Kidney capillary endothelial cell (primary cell): ENCODE data around the gene PCYT2.

Source experiments
- DNase-seq: peaks from one replicate; pipeline ENCODE4 v3.0.0-alpha.2; 2018; ENCODE audit warnings: low spot score

The PCYT2 gene

DNA sequence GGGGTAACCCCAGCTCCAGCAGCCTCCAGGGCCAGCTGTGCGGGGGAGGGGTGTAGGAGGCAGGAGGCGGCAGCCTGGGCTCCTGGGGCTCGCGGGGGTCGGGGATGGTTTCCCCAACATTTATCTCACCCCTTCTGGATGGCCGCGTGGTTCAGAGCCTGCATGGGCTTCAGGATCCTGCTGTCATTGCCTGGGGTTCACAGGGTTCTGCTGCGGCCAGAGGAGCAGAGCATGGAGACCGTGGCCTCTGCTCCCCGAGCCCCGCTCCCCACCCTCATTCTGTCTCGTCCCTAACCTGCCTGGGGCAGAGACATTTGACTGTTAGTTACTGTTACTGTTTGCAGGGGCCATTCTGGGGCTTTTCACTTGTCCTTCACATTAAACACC lies 31.0 kb upstream of the PCYT2 start:
- no peak for DNase-seq

DNA sequence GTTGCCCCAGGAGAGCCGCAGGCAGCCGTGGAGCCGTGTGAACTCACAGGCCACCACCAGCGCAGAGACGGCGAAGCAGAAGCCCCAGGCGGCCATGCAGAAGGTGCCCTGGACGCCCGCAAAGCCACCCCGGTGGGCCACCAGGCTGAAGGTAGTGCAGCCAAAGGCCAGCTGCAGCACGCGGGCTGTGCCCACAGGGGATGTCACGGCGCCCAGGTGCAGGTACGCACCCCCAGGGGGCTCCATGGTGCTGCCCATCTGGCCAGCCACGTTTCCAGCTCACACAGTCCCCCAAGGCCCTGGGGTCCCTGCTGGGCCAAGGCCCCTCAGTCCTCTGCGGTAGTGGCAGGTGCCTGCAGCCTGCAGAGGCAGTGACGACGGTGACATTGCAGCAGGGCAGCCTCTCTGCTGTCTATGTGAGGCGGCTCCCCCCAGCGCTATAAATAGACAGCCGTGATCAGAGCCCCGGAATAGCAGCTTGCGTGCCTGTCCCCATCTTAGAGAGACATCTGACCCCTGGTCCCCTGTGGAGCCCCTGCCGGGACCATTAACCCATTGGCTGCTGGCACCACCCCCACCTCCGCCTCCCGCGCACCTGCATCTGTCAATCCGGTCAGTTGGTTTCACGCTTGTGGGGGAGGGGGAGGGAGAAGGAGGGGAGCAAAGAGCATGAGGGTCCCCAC lies 30.4 kb upstream of the PCYT2 start:
- DNase-seq, result no peak

DNA sequence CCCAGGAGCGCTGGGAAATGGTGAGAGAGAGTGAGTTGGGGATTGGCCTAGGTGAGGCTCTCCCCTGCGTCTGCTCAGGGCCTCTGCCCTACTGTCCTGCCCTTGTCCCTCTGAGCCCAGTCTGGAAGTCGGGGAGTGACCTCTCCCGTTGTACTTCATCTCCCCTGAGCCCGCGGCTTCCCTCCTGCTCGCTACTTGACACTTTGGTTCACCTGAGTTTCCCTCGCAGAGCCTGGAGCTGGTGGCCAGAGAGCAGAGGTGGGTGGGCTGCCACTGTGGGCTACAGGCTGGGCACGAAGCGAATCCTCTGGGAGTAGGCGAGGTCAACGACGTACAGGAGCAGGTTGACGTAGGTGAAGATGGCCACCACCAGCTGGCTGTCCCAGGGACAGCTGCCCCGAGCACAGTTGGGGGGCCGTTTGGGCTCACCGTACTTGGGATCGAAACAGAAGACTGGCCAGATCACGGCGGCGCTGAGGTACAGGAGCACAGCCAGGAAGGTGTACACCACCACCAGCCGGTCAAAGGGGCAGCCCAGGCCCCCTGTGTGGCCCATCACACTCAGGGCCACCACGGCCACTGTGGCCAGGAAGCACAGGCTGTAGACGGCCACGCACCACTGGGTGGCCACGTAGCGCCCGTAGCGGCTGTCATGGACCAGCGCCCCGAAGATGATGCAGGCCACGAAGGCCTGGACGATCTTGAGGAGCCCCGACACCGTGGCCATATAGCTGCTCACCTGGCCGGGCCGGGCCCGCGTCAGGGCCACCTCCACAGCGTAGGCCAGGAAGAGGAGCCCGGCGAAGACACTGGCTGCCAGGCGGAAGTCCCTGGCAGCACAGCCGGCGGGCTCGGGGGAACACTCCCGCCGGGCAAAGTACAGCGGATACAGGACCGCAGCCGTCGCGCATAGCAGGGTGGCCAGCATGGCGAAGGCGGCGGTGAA lies 29.6 kb upstream of the PCYT2 start:
- no peak for DNase-seq

DNA sequence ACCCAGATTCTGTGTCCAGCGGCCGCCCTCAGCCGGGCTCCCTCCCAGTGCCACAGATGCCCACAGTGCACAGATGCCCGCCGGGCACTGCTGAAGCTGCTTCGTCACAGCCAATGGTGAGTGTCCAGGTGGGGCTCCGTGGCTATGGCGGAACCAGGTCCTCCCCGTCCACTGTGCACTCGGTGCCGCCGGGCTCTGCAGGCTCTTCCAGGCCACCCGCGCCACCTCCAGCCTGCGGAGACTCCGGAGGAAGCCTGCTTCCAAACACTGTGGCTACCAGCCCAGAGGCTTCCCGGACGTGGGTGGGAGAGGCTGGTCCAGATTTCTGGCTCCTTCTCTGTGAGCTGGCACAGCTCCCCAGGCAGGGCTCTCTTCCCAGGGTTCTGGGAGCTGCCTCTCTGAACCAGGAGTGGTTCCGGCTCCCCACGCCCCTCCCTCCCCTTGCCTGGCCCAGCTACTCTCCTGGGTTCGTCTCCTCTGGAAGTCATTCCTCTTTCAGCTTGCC lies 28.7 kb upstream of the PCYT2 start:
- no peak for DNase-seq

DNA sequence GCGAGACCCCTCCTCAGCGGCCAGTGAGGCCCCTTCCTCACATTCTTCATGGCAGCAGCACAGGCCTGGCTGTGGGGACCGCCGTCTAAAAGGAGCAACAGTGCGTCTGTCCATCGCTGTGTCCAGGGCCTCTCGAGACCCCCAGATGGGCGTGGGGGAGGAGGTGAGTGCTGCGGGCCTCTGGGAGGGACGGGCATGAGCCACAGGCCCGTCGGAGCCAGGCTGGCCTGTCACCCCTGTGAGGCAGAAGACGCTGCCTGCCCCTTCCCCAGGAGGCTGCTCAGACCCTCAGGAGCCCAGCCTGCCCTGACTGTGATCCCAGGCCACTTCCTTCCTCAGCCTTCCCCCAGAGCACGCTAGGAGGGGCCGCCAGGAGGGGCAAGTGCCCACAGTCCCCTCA lies 28.0 kb upstream of the PCYT2 start:
- no peak for DNase-seq

DNA sequence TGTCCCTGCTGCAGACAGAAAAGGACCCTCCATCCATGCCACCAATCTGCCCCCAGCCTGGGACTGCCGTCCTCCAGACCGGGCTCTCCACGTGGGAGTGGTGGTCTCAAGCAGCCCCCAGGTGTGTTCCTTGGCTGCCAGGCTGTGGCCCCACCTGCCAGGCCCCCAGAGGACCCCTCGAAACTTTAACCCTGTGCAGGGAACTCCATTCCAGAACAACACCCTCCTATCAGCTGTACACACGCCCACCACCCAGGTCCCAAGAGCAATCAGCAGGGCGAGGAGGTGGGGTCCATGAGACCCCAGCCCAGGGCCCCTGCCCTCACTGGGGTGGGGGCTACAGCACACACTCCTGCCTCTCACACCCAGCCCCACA lies 24.5 kb upstream of the PCYT2 start:
- DNase-seq, result no peak

DNA sequence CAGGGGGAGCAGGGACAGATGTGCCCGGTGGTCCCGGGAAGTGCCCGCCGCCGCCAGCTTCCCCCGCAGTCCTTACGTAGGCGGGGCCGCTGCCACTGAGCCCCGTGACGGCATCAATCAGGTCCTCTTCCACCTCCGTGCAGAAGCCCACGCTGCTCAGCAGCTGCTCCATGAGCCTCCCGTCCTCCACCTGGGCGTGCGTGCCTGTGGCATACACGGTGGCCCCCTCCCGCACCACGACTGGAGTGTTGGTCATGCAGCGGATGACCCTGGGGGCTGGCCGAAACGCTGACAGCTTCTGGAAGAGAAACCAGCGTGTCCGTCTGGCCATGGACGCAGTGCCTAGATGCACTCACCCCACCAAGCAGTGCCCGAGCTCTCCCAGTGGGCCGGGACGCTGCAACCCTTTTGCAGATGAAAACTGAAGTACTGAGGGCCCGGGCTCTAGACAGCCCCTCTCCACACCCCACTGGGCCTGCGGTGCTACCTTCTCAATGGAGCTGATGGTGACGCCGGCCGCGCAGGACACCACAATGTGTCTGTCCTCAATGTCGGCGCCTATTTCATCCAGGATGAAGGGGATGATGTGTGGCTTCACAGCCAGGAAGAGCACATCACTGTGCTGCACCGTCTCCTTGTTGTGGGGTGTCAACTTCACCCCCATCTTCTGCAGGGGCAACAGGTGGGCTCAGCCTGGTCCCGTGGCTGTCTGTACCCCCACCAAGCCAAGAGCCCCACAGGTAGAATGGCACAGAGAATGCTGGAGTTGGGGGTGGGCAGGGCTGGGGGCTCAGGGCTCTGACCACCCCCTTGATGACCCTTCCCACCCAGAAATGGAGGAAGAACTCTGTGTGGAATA lies 23.9 kb upstream of the PCYT2 start:
- DNase-seq, result no peak

DNA sequence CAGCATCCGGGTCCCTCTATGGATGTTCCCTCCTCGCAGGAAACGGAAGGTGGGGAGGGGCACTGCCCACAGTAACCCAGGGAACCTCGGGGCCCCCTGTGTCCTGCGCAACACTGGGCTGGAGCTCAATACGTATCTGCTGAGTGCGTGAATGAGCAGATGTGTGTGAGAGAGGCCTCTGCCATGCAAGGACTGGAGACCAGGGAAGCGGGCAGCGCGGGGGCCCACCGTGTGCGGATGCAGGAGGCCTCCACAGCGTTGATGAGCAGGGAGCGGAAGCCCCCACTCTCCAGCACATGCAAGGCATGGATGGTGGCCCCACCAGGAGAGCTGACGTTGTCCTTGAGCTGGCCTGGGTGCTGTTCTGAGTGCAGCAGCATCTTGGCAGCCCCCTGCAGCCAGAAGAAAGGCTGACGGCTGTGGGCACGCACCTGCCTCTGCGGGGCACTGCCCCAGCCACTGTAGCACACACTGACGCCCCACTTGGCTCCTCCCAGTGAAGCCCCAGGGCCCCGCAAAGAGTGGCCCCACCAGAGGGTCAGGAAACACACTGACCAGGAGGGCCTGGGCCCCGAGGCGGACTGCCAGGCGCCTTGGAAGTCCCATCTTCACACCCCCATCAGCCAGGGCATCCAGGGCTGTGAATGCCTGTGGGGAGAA lies 23.0 kb upstream of the PCYT2 start:
- no peak for DNase-seq

DNA sequence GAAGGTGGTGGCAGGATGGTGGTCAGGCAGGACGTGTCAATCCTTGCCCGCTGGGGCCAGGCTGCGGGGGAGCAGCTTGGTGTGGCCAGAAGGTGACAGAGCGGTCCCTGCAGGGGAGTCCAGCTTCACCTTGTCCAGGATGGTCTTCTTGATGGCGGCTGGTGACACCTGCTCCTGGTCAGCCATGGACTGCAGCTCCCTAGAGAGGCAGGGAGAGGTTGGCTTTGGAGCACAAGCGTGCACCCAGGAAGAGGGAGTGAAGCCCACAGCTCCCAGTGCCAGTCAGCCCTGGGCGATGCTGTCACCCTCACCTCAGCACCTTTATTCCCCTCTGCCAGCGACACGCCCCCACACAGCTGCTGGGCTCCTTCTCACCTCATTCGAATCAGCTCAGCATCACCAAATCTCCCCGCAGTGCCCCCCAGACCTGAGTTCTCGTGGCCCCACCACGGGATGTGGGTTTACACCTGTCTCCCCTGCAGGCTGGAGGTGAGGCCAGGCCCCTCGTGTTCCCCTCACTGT lies 22.0 kb upstream of the PCYT2 start:
- DNase-seq, result no peak

DNA sequence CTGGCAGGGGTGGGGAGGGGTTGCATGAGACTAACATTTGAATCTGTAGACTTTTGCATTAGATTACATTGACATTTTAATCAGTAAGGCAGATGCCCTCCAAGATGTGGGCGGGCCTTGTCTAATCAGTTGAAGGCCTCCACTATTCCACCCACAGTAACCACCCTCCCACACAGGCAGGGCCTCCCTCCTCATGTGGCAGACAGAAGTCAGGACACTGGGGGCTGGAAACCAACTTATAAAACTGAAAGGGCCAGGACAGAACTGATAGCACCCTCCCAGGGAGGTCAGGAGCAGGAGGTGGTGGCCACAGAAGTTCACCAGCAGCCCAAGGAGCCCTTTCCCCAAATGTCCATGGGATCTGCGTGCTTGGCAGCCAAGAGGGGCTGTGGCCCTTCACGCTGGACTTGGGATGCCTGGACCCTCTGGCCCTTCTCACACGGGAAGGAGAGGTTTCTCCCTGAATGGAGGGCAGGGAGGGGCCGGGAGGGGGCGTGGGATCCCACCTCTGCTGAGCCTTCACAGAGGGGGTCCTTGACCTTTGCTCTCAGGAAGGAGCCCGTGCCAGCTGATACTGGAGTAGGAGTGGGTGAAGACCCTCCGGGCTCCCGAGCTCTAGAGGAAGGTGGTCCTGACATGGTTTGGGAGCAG lies 21.3 kb upstream of the PCYT2 start:
- DNase-seq, result no peak

DNA sequence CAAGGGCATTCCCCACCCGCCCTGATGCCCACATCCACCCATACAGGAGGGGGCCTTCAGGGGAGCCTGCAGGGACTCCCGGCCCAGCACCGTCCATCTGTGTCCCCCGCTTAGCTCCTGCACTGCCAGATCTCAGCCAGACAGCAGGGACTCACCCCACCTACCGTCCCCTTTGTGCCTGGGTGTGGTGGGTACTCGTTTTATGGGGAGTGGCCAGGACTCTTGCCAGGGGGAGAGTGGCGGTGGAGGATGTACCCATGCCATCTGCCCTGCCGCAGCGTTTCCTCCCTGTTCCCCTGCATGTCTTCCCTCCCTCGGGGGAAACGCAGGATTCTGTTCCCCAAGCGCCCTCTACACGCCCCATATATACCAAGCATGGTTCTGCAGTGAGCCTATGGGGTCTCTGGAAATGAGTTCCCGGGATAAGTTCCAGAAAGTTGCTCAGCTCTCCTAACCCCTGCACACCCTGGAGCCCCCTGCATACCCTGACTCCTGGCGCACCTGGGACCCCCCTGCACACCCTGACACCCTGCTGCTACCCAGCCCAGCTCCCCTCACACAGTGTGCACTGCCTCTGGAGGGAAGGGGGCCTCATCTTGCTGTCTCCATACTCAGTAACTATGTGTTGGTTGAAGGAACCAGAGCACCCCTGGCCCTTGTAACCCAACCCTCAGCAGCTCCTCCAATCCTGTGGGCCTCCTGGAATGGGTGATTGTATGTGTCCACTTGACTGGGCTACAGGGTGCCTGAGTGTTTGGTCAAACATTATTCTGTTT lies 20.5 kb upstream of the PCYT2 start:
- DNase-seq, result no peak

DNA sequence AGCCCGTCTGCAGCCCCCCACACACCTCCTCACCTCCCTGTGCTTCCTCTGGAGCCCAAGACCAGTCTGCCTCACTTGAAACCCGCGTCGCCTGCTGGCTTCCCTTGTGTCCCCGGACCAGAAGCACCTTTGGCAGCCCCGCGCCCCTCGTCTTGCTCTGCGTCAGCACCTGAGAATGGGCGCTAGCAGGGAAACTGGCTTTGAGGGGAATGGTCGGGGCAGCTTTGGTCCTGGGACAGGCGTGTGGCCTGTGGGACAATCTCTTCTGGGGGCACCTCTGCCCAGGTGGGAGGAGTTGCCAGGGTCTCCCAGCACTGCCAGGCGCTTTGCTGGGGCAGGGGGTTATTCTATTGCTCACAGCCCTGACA lies 20.0 kb upstream of the PCYT2 start:
- DNase-seq, result no peak

DNA sequence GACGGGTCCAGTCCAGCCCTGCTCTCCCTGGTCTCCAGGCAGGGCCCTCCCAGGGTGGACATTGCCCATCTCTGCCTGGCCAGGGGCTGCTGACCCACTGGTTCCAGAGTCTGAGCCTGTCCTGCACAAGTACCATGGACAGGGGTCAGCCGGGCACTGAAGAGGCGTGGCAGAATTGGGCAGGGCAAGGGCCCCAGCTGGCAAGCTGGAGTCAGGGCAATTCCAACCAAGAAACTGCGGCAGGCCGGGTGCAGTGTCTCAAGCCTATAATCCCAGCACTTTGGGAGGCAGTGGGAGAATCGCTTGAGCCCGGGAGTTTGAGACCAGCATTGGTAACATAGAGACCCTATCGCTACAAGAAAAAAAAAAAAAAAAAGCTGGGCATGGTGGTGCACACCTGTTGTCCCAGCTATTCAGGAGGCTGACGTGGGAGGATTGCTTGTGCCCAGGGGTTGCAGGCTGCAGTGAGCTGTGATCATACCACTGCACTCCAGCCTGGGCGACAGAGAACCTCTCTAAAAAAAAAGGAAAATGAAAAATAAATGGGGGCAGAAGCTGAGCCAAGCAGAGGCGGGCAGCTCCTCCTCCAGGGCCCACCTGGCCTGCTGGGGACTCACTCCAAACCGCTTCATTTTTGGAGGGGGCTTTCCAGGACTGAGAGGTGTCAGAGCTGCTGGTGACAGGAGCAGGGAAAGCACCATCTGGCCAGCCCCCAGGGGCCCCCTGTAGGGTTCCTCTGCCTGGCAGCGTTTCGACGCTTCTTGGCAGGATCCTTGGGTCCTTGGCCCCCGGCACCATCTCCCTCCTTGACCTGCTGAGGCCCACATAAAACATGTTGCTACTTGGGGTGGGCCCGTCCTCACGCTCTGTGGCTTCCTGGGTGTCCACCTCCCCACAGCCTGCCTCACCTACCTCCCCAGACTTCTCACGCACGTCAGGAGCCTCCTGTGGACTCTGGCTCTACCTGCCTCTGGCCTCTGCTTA lies 19.2 kb upstream of the PCYT2 start:
- no peak for DNase-seq

DNA sequence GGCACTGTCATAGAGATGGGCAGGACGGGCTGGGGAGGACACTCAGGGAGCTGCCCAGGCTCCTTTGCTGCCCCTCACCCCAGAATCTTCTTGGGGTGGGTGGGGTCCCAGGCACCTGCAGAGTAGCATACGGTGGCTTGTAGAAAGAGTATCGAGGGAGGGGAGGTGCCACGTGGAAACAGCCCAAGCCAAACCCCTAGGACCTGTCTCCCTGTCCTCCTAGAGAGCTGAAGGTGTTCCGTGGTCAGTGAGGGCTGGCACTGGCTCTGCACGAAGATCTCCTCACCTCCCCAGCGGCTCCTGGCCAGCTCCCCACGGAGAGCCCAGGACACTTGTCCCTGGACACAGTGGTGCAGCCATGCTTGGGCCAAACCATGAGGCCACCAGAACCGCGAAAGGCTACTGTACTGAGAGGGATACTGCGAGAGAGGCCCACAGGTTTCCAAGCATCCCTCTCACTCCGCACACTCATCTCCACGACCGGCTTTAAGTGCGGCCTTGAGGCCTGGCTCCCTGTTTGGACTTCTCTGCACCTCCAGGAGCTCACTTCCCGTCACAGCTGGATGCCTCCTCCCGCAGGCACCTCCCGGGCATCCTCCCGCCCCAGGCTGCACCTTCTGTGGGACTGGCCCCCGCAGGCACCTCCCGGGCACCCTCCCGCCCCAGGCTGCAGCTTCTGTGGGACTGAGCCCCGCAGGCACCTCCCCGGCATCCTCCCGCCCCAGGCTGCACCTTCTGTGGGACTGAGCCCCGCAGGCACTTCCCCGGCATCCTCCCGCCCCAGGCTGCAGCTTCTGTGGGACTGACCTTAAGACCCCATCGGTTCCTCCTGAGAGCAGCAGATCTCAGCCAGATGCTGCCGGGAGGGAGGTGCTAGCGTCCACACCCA lies 18.3 kb upstream of the PCYT2 start:
- no peak for DNase-seq

DNA sequence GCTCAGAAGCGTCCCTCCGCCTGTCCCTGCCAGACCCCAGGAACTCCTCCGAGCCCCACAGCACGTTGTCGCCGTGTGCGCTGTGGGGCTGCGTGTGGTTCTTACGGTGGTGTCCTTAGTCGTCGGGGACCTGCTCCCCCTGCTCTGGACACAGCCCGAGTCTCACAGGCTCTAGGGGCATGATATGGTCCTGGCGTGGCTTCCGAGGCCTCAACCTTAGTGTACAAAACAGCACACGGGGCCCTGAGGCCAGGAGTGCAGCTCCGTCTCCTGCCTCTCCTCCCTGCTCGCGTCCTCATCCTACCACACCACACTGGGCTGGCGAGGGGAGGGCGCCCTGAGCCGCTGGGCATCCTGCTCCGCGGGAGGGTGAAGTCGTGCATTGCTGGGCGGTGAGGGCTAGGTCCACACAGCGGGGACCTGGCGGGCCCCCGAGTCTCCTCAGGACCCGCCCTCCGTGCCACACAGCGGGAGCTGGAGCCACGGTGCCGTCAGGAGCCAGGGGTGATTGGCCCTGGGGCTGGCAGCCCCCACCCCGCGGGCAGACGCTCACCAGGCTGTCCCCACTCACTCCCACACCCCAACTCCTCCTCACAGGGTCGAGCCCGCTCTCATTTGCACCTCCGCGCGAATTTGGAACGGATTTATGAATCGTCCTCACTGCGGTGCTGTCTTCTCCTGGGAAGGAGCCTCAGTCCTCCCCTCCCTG lies 17.5 kb upstream of the PCYT2 start:
- DNase-seq, result no peak

DNA sequence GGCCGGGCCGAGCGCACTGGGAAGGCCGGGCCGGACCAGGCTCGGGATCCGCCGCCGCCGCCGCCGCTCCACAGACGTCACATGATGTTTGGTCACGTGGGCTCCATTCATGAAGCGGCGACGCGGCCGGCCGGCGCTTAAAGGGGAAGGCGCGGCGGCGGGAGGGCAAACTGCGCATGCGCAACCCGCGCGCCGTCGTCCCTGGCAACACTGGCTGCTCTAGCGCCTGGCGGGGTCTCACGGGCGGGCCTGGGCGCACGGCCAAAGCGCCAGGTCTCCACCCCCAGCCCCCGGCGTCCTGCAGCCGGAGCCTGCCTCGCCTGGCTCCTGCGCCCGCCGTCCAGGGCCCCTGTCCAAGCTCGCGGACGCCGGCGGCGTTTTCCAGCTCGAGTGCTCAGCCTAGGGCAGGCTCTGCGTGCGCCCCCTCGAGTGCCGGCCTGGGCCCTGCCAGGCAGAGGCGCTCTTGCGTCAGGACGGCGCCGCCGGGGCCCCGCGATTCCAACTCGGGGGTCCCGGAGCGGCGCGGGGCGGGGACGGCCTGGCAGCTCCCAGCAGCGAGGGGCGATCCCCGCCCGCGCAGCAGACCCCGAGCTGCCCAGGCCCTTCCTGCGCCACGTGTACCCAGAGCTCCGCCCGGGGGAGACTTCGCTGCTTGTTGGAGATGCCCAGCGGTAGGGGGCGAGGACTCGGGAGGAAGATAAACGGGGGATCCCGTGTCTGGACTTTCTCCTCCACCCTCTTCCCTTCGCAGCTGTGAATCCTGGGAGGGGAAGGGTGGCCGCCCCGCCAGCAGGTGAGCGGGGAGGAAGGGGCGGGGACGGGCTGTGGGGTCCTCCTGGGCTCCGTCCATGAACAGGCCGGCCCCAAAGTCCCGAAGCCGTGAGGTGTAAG lies 16.7 kb upstream of the PCYT2 start, which contains the start of gene MAFG:
TSS of gene MAFG (minus strand) at position 83 of the 891 bp plus-strand sequence. CDS start 4,550 bp downstream, outside the sequence.
- peak; percentile 93 for DNase-seq
